Measurements from ENCODE around the gene ATP10B.

GRCh38 chr5:160703547-160704189, 148.3 kb downstream of the ATP10B start:
- no peak for TF ChIP-seq POLR2A (IDR thresholded peaks at IDR 0.05; ENCODE audit: low read length)
- TF ChIP-seq GATA1 (IDR thresholded peaks at IDR 0.05; ENCODE audit: low read depth, low read length), result no peak

Data from erythroblast (primary cell).